Mucosa of gallbladder (tissue), 1 donor: ENCODE data around the gene COL16A1. TPM values are rescaled to one million over a fixed set of nuclear protein-coding genes. Genes with fewer than 3 reads are reported as not detected.

ENCODE experiments used
- DNase-seq: peaks from one replicate; pipeline ENCODE4 v3.0.0-alpha.2; 2020; ENCODE audit warnings: low spot score
- total RNA-seq: library from RNA; stranded (reverse); gene quantifications from one replicate; pipeline ENCODE4 v1.2.1, GENCODE V29; 2021
- donor health status: DM: no; HTN: no; CAD: no.

Gene COL16A1
- total RNA-seq, 1 donor from 2014 or later, result 52.5 TPM

DNA sequence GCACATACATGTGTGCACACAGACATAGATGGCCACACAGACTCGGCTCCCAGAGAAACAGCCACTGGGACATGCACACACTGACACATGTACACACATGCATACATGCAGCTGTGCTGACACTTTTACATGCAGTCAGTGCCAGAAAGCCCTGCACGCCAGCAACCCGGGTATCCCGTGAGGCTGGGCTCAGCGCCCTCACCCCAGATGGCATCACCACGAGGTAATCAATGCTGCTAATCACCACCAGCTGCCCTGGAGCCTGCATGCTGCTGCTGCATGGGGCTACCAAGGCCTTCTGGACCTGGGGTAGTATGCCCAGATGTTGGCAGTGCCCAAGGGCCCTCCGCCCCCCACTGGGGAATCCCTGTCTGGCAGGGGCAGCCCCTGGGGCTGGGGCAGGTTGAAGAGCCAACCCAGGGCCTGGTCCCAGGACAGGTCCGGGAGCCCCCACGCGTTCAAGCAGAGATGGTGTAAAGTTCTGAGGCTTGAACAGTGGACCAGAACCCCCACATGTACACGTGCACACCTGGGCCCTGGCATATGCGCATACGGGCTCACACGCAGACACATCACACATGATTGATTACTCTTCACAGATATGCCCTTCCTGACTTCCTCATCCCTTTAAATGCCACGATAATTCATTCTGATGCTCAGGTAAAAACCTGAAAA lies 2.7 kb upstream of the COL16A1 start:
- DNase-seq, result no peak

DNA sequence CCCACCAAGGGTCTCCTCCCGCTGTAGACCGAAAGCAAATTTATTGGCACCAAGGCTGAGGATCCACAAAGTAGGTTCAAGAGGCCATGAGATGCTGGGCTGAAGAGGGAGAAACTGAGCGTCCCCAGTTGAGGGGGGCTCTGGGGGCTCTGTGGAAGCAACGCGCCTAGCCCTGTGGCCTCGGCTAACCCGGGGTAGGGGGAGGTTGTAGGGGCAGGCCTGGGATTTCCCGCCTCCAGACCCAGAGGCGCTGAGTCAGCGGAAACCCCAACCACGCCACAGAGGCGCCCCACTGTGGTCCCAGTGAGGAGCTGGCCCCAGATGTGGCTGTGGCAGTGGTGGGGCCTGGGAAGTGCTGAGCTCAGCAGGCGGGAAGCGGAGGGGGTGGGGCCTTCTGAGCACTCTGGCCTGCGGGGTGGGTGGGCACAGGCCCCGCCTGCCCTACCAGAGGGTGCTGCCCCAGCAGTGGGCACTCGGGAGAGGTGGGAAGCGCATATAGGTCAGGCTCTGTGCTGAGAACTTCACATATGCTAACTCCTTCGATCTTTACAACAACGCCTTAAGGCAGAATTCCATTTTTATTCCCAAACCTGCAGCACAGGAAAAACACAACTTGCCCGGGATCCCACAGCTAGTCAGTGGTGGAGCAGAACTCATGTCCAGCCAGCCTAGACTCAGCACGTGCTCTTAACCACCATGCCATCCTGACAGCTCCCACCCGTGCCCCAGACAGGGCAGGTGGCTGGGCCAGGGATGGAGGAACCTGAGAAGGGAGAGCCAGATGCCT lies 1.5 kb upstream of the COL16A1 start:
- peak; percentile 41 for DNase-seq

DNA sequence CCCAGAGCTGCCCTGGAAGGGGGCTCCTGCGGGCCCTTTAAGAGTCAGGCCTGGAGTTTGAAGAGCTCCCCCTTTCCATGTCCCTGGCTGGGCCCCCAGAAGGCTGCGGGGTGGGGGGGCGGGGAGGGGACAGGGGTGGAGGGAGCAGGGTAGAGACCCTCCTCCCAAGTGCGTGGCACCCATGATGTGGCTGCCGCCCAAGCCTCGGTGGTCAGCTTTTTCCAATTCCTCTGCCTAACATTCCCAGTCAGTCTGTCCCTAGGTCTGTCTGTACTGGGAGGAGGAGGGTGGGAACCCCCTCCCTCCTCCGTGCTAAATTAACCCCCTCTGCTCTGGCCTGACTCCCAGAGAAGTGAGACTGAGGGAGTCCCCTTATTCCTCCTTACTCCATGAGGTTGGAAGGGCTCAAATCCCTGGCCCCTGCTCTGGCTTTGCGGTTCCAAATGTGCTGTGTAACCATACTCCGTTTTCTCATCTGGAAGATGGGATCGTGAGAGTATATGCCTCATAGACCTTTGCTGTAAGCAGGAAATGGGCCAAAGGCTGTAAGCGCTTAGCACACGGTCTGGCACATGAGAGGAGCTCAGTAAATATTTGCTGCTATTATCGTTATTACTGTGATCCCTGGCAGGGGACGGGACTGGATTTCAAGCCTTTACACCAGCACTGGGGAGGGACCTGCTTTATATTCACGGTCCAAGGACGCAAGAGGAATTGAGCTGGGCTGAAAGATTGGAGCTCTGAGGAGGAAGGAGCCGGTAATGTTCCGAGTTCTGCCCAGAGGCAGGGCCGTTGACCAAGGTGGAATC lies 658 bp upstream of the COL16A1 start:
- peak; percentile 45 for DNase-seq

DNA sequence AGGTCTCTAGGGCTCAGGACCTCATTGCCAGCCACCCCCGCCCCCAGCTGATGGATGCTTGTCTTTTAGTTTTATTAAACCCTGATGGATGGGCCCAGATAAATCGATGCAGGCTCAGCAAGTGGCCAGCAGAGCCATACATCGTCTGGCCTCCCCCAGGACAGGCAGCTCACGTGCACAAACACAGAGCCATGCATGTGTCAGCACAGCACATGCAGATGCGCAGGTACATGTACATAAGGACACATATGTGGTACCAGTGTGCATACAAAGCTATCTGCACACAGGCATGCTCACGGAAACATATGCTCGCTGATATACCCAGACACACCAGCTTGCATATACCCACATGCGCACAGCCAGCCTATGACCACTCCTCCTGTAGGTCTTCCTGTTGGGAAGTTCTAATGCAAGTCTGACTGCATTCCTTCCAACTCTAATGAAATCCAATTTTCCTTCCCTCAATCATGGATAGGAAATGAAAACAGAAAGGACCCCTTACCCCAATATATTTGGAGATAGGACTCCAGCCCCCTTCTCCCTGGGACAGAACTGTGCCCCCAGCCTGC lies 897 bp downstream of the COL16A1 start:
- no peak for DNase-seq

DNA sequence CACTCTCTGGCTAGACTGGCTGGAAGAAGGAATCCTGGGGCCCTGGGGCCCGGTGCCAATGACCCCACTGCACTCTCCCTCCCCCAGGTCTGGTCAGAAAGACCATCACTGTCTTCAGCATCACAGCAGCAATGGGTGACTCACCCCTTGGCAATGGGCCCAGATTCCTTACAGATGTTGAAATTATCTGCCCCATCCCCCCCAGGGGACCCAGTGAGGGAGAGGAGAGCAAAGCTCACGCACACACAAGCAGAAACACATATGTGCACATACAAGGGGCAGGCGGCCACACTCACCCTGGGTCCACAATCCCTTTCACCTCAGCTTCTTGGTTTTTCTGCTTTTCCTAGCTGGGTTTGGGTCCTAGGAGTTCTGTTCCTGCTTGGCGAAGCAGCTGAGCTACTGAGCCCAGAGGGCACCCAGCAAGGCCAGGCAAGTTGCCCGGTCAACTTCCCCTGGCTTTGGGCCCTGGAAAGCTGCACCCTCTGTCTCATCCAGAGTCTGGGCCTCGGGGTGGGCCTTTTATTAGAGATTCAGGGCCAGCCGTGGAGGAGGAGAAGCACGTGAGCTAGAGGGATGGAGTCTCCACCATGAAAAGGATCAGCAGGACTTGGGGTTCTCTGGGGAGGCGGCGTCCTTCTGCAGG lies 2.6 kb downstream of the COL16A1 start:
- DNase-seq, result peak; percentile 81

DNA sequence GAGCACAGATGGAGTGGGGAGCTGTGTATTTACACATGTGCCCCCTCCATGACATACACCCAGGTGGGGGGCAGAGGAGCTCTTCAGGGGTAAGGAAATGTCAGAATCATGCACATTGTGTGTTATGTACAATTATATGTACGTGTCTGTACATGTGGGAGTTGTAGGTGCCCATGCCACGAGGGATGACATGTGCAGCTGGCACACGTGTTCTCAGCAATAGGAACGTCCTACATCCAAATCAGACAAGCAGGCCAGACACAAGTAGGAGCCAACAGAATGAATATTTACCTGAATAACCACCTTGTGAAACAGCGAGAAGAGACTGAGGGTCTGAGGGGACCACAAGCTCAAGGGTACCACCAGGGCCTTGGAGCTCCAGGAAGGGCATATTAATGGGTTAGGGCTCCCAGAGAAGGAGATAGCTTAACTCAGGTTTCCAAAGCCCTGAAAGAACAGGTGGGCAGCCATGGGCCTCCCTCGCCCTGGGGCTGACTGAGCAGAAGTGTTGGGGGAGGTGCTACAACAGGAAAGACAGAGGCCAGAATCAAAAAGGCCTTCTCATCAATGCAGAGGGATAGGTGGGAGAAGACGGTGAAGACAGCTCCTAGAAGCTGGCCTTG lies 3.2 kb downstream of the COL16A1 start:
- DNase-seq, result no peak

DNA sequence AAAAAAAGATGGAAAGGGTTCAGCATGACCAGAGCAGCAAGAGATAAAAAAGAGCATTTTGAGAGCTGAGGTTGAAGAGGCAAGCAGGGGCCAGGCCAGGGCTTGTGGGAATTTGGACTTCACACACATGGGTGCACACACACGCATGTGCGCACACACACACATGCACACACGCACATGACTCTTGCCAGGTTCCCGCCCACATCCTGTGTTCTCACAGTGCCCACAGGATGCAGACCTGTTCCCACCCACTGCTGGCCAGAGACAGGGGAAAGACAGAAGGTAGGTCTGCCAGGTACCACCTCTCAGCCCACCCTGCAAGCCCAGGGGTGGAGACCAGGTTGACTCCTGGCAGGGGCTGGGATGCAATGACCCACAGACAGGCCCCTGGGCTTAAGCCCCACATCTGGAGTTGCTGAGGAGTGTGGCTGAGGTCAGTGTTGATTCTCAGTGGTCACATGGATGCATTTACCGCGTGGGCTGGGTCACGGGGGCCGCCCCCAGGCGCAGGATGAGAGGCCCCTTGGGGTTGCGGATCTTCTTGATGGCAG lies 4.4 kb downstream of the COL16A1 start:
- no peak for DNase-seq

DNA sequence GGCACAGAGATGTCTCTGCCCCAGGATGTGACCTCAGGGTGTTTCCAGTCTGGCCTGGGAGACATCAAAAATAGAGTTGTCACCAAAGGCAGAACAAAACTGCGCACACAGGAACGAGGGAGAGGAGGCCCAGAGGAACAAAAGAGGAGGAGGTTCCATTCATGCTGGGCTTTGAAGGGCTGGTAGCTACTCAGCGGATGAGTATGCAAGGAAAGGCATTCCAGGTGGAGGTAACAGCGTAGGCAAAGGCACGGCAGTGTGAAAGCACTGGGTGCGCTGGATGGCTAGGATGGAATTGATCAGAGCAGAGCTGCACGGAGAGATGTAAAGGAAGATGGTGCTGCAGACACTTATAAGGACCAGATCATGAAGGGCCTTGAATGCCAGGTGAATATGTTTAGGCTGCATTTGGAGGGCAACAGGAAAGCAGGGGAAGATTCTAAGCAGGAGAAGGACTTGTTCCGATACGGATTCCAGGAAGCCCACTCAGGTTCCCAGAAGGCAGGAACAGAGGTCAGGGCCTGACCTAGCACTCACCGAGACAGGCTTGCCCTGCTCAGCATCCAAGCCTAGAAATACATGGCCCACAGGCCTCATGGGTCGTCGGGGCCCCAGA lies 6.3 kb downstream of the COL16A1 start:
- DNase-seq, result no peak

DNA sequence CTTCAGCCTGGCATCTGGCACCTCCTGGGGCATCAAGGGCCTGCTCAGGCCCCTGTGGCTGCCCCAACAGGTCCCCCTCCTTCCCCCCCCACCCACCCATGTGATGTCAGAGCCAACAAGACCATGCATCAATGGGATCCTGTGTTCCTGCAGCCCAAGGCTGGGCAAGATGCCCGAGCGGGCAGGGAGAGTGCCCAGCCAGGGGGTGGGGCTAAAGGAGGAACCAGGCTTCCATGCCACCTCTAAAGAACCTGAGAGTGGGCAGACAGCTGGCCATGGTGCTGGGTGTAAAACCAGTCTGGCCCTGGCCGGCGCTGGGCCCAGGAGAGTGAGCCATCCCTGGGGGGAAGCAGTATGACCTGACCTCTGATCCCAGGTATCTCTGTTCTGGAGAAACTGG lies 7.6 kb downstream of the COL16A1 start:
- peak; percentile 39 for DNase-seq

DNA sequence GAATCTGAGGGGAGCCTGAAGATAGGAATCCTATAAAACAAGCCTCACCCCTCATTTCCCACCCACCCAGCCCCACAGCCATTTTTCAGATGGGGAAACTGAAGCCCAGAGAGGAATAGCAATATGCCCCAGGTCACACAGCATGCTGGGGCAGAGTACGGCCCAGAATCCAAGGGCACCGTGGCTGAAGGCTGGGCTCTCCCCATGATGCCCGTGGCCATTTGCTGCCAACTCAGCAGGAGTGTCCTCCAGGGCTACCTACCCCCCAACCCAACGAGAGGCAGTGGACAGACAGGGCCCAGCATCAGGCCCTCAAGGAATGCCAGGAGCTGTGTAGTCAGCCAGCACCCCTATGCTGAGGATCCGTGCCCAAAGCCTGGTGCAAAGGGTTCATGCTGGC lies 8.5 kb downstream of the COL16A1 start:
- no peak for DNase-seq

DNA sequence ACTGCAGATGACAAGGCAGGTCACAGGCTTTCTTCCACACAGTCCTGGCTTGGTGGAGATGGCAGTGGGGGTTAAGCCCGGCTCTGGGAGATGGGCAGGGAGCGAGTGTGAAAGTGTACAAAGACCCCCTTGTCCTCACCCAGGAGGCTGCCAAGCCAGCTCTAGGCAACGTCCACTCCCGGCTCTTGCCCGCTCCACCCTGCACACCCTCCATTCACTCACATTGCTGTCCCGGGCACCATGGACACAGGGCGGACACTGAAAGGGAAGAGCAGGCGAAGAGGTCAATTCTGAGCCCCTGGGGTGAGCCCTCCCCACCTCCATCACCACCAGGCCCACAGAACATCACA lies 8.9 kb downstream of the COL16A1 start:
- DNase-seq, result no peak

DNA sequence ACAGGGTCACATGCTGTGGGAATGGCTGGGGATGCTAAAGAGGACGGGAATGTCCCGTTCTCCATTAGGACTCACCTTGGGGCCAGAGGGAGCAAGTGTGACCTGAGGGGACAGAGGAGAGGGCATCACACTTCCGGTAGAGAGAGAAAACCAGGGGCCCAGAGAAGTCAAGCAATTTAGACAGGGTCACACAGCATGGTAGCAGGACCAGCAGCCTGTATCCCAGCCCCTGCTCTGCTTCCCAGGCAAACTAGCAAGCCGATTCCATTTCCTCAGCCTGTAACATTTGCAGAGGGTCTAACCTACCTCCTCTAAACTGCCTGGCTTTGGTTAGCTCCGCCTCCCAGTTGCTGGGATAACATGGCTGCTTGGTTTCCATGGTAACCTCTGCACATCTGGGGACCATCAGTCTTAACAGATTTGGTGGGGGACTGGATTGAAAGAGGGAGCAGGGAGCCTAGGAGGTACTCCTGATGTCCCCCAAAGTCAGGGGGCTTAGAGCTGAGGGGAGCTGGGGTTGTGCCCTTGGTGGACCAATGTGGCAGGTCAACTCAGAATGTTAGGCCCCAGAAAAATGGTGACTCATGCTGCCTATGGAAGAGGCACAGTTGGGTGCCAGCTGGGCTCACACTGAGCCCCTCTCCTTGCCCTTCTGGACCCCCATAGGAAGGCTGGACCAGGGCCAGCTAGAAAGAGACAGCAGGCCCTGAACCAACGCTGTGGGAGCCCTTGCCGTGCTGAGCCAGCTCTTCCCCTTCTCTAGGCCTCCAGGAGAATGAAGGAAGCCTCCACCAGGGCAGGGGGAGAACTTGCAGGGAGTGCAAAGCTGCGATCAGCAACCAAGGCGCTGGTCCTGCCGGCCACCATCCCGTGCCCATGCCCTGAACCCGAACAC lies 9.5 kb downstream of the COL16A1 start:
- DNase-seq, result no peak

DNA sequence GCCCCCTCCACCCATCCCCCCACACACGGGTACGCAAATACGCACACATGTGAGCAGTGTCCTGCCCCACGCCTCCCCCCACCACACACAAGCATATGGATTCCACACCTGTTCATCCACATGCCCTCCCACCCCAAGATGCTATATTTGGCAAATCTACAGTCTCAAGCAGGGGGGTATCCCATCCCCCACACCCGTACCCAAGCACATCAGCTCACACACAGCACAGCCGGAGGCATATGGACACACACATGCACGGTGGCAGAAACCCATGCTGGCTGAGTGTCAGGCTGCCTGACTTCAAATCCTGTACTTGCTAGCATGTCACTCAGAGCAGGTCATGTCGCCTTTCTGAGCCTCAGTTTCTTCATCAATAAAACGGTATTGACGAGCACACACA lies 10.6 kb downstream of the COL16A1 start:
- no peak for DNase-seq

DNA sequence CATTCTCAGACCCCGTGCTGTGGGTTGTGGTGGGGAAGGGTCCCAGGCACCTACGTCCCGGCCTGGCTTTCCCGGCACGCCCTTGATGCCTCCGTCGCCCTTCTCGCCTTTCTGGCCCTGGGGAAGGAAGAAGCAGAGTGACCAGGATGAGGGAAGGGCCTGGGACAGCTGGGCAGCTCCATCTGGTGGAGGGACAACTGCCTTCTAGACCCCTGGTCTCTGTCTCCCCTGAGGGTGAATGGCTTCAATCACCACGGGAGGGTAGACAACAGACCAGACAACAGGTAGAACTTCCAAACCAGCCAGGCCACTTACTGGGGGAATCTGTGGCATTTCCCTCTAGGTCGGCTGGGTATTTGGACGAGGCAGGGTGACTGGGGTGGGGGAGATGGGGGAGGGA lies 11.9 kb downstream of the COL16A1 start:
- DNase-seq, result no peak

DNA sequence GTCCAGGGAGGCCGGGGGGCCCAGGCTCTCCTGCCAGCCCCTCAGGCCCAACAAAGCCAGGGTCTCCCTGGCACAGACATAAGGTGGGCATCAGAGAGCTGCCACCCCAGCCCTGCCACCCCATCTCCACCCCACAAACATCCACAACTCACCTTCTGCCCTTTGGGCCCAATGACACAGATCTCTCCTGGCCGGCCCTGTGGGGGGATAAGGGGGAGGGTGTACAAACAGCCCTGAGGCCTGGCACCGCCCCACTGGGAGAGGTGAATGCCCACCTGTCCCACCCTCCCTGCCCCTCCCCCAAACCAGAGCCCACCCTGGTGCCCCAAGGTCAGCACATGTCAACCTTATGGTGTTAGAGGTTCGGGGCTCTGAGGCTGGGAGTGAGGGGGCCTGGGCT lies 12.4 kb downstream of the COL16A1 start:
- no peak for DNase-seq

DNA sequence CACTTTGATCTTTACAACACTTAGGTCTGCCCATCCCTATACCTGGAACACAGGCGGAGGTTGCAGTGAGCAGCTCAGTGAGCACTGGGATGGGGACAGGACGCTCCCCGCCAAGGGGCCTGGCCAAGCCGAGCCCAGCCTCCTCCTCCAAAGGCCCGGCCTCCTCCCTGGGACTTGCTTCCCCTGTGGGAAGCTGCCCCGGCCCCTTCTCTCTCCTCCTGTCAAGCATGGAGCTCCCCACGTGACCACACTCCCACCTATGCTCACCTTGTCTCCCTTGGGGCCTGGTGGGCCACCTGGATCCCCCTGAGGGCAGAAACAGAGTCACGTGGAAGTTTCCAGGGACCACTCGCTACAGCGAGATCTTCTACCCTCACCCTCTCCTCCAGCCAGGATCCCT lies 12.9 kb downstream of the COL16A1 start:
- DNase-seq, result no peak

DNA sequence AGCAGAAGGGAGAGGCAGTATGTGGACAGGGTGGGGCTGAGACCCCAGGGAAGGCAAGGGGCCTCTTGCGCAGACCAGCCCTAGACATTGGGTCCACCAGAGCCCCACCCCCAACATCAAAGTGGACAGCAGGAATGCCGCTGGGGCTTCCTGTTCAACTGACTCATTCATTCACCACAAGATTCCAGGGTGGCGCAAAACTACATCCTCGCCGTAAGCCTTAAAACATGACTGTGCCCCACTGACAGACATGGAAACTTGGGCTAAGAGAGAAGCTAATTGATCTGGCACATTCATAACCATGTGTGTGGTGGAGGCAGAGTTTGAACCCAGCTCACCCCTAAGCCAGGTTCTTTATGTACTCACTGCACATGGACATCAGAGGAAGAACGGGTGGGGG lies 14.0 kb downstream of the COL16A1 start:
- no peak for DNase-seq

DNA sequence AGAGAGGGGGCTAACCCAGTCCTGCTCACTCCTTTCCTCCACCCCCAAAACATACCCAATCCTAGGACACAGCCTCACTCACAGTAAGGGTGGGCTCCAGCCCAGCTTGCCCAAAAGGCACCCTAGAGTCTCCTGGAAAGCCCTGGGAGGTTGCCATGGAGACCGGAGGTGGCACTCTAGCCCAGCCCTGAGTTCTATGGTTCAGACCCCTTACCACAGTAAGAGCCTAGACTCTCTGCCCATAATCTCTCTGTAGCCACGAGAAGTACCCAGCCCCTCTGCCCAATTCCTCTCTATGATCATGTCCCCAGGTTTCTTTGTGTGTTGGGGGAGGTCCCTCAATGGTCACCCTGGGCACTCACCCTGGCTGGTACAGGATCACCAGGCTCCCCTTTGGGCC lies 14.4 kb downstream of the COL16A1 start:
- DNase-seq, result no peak

DNA sequence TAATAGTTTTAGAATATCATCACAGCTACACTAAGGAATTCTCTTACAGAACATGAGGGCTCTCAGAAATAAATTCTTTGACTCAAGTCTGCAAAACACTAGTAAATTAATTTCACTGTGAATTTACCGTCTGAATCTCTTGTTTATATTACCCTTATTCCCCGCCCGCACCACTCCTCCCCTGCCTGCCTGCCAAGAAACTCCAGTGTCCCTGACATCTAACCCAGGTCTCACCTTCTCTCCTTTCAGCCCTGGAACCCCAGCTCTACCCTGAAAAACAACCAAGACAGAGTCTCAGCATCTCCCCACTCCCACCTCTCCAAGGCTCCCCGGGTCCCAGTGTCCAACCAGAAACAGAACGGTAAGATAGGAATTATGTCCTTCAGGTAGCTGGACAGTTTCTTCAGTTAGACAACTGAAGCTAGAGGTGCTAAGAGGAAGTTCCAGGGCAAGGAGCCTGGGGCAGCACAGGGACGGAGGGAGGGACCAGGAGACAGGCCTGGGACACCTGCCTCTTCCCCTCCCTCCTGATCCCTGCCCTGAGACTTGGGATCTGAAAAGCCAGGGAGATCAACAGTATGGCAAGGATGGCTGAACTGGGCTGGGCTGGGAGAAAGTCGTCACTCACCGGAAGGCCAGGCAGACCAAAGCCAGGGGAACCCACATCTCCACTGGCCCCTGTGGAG lies 15.4 kb downstream of the COL16A1 start:
- DNase-seq, result no peak
